Epidermal melanocyte (primary cell): ENCODE measurements around the gene EZH2.

Experiments used
- DNase-seq: peaks from one replicate; pipeline ENCODE4 v3.0.0; 2011; ENCODE audit warnings: low spot score; ENCODE audit not compliant: insufficient read length

Gene EZH2

GRCh38 chr7:148884049-148884298, at the start of gene EZH2:
EZH2 (minus strand) TSS chr7:148884291; CDS start chr7:148847298, 36,993 bp downstream.
- no peak for DNase-seq

GRCh38 chr7:148931470-148931869, 47.4 kb upstream of the EZH2 start:
- no peak for DNase-seq

- no peak for DNase-seq
These were observed 46.2 kb upstream of the EZH2 start for GRCh38 chr7:148930335-148930734.

- DNase-seq = no peak
These were observed 45.1 kb upstream of the EZH2 start for GRCh38 chr7:148929176-148929575.

GRCh38 chr7:148927123-148928045, 43.3 kb upstream of the EZH2 start:
- no peak for DNase-seq

GRCh38 chr7:148925836-148926235, 41.7 kb upstream of the EZH2 start:
- DNase-seq = no peak

- no peak for DNase-seq
These were observed 39.9 kb upstream of the EZH2 start for GRCh38 chr7:148924011-148924410.

- DNase-seq = no peak
These were observed 37.7 kb upstream of the EZH2 start for GRCh38 chr7:148921806-148922205.

GRCh38 chr7:148921189-148921588, 37.1 kb upstream of the EZH2 start:
- DNase-seq = no peak

- DNase-seq = no peak
These were observed 35.8 kb upstream of the EZH2 start for GRCh38 chr7:148919859-148920258.

GRCh38 chr7:148918058-148918596, 34.0 kb upstream of the EZH2 start:
- no peak for DNase-seq

GRCh38 chr7:148916186-148916585, 32.1 kb upstream of the EZH2 start:
- DNase-seq = no peak

- no peak for DNase-seq
These were observed 31.1 kb upstream of the EZH2 start for GRCh38 chr7:148915211-148915610.

GRCh38 chr7:148914208-148914777, 30.2 kb upstream of the EZH2 start:
- DNase-seq = no peak

- no peak for DNase-seq
These were observed 28.9 kb upstream of the EZH2 start for GRCh38 chr7:148912758-148913541.

GRCh38 chr7:148912151-148912550, 28.1 kb upstream of the EZH2 start:
- DNase-seq = no peak

- no peak for DNase-seq
These were observed 27.5 kb upstream of the EZH2 start for GRCh38 chr7:148911626-148912025.

GRCh38 chr7:148909568-148909967, 25.5 kb upstream of the EZH2 start:
- DNase-seq = no peak

- DNase-seq = no peak
These were observed 22.8 kb upstream of the EZH2 start for GRCh38 chr7:148906707-148907498.

- no peak for DNase-seq
These were observed 21.1 kb upstream of the EZH2 start for GRCh38 chr7:148905093-148905666.

GRCh38 chr7:148903504-148903903, 19.4 kb upstream of the EZH2 start:
- DNase-seq = no peak
